GM21619 (cell line): ENCODE results near the gene PPOX.

Experiments
- ATAC-seq: cut with Tn5 transposase; IDR thresholded peaks from one replicate; pipeline ENCODE4 v1.9.1; 2021; ENCODE audit not compliant: unreplicated experiment

Gene PPOX

DNA sequence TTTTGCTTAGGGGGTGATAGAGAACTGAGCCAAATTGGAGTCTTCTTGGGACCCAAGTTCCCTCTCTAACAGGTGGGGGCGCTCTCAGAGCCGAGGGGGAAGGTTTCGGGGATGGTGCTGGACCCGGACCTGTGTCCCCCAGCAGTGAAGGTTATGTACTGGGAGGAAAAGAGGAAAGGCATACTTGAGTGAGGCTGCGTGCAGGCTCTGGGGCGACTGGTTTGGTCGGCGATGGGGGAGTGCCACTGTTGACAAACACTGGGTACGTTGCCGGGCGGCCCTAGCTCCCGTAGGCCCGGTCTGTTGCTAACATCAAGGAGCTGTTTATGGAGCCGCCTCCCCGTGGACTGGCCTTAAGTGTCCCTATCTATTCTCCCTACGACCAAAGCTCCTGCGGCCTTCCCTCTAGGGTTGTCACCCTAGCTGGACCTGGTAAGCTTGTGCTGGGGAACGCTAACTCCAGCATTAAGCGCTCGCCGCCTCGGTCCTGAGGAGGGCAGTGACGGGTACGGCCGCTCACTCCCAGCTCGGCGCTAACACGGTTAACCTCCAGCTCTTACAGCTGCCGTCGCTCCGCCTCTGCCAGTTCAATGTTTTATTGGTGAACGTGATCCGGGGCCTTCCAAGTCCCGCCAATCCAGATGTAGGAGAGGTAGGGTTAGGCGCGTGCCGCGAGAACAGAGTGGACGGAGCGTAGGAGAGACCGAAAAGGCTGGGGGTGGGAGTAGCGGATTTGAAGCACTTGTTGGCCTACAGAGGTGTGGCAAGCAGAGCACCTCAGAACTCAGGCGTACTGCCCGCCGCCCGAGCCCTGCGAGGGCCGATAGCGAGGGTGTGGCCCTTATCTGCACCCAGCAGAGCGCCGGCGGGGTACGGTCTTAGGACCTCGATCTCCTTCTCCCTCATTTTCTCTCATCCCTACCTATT is at the start of gene PPOX:
Gene PPOX (plus strand): TSS at position 685 of the 927 bp plus-strand sequence. CDS start 422 bp downstream, outside the sequence.
- peak; percentile 94 for ATAC-seq

DNA sequence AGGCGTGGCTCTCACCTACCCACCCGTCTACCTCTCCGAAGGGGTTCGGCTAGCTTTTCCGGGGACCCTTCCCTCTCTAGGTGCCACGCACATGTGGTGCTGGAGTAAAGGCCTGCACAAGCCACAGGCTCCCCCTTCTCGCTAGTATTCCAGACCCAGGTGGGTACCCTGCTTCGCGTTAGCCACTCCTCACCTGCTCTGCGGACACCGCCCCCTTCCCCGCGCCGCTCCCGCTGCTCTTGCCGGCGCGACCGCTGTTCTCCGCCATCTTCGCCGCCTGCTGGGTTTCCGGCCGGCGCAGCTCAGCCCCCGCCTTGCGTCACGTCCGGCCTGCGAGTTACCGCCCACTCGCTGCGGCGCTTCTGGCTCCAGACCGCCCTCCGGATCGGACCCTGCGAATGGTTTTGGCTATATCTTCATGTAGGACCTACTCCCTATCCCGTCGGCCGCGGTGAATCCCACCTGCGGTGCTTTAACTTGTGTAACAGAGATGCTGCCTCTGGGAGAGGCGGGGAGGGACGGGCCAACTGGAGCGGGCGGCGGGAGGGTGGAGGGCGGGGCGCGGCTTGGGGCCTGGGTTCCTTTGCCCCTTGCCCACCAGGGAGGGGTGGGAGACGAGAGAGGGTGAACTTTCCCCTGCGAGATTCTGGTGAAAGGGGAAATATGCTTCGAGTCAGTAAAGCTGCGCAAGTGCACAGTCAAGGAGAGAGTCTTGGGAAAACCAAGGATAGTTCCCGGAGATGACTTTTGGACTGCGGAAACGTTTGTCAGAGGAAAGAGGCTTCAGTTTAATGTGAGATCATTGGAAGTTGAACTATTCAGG is 48.3 kb upstream of the PPOX start, which contains the start of the genes NIT1 and PFDN2:
Gene NIT1 (plus strand): TSS at position 347 of the 823 bp plus-strand sequence. CDS start 72 bp downstream, at position 419.
Gene PFDN2 (minus strand): TSS at position 279 of the 823 bp plus-strand sequence. CDS start 11 bp downstream, at position 268.
- peak; percentile 85 for ATAC-seq

DNA sequence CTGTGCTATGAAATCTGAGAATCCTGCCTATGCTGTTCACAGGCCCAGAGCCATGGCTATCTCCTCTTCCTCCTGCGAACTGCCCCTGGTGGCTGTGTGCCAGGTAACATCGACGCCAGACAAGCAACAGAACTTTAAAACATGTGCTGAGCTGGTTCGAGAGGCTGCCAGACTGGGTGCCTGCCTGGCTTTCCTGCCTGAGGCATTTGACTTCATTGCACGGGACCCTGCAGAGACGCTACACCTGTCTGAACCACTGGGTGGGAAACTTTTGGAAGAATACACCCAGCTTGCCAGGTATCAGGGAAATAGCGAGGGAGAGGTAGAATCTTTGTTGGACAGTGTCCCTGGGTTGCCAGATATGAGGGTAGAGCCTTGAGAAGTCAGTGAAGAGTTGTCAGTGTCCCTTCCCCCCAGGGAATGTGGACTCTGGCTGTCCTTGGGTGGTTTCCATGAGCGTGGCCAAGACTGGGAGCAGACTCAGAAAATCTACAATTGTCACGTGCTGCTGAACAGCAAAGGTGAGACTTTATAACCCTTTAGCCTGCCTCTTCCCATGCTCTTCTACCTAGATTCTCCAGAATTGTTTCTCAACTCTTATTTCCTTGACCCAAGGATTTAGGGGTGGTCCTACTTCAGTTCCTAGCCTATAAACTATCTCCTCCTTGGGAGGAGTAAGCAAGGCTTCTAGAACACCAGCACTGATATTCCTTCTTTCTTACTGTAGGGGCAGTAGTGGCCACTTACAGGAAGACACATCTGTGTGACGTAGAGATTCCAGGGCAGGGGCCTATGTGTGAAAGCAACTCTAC is 46.9 kb upstream of the PPOX start:
- ATAC-seq: peak; percentile 41

DNA sequence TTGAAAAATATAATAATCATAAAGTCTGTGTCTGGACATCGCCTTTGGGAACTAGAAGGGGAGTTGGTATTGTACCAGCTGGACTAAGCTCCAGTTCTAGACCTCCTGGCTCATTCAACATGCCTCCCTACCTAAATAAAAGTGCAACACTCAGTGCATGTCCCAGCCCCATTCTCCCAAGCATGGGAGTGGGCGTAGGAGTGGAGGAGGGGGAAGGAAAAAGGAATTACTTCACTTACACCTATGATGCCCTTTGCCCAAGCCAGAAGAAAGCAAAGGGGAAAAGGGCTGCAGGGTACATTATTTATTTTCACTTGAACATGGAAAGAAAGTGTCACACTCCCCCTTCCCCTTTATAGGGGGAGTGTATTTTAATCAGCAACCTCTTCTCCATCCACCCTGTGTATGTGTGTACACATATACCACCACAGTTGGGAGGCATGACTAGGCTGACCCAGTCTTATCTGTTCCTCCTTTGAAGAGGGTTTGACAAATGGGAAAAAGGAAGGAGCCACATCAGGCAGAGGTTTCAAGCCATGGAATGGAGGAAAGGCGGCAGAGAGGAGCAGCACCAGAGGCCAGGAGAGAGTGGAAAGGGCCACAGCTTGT is 45.1 kb upstream of the PPOX start:
- no peak for ATAC-seq

- no peak for ATAC-seq
Observed at GRCh38 chr1:161121834-161122233, 44.4 kb upstream of the PPOX start.

DNA sequence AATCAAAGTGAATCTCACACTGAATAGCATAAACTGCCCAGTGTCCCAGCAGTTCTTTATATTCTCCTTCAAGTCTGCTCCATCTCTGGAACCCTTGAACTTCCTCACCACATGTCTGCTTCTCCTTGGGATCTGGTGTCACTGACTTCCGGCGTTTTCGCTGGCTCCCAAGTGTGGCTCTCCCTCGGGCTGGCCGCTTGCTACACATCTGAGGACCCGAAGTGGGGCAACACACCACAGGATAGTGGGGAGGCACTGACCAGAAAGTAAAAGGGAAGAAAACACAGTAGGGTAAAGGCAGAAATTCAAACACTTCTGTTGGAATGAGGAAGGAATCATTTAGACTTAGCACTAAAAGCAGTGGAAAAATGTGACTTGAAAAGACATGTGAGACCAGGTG is 43.3 kb upstream of the PPOX start:
- ATAC-seq: no peak

- no peak for ATAC-seq
Observed at GRCh38 chr1:161127649-161128048, 38.6 kb upstream of the PPOX start.

GRCh38 chr1:161128591-161129420 is 37.4 kb upstream of the PPOX start:
- ATAC-seq: no peak

GRCh38 chr1:161130266-161130665 is 36.0 kb upstream of the PPOX start:
- no peak for ATAC-seq

DNA sequence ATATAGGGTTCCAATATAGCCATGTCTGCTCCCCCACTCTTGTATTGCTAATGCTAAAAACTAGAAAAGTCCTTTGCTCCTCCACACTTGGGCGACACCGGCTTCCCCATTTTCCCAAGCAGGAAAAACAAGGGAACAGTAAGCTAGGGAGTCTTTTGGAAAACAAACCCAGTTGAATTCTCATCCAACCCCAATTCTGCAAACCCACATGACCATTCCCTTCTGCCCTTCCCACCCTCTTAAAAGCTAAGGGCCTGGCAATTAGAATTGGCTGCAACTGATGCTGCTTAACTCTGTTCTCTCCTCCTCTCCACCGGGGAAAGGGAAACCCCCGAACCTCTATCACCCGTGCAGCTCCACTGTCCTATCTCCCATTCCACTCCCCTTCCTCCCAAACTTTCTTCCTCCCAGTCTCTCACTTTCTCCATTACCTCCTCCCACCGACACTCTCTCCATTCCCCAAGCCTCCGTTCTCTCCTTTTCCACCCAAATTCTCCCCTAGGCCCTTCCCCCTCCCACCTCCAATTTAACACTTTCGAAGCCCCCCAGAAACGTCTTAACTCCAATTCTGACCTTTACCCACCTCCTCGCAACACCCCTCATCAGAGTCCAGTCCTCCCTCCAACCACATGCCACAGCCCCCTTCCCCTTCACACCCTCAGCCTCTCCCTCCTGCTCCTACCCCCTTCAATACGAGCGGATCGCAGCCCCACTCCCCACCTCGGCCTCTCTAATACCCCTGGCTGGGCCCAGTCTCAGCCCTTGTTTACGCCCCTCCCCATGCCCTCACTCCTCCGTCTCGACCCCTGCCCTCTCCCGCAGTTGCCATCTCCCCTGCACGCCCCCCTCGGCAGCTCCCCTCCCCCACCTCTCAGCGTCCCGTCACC is 34.5 kb upstream of the PPOX start:
- no peak for ATAC-seq

GRCh38 chr1:161132410-161133219 is 33.6 kb upstream of the PPOX start, which contains the start of gene DEDD:
DEDD (minus strand) TSS chr1:161132667; CDS start chr1:161124462, 8,205 bp downstream.
- ATAC-seq: peak; percentile 93

GRCh38 chr1:161133220-161133740 is 32.9 kb upstream of the PPOX start:
- no peak for ATAC-seq

GRCh38 chr1:161137881-161138280 is 28.3 kb upstream of the PPOX start:
- ATAC-seq: no peak

DNA sequence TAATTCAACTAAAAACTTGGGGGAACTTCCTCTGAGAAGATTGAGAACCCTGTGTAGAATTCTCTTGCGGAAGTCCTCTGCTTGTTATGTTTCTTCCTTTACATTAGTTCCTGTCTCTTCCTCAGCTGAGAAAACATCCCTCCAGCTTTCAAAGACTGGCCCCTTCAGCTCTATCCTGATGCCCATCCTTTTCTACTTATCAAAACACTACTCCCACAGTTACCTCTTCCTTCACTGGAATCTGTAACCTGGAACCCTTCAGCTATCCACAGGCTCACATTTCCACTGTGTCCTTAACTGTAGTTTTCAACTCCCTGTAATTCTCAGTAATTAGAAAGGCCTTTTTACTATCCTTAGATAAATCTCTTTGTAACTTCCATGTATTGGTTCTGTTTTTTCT is 27.8 kb upstream of the PPOX start:
- no peak for ATAC-seq

GRCh38 chr1:161139766-161140165 is 26.5 kb upstream of the PPOX start:
- no peak for ATAC-seq

- ATAC-seq: no peak
Observed at GRCh38 chr1:161140755-161141400, 25.3 kb upstream of the PPOX start.

GRCh38 chr1:161145832-161146231 is 20.4 kb upstream of the PPOX start:
- ATAC-seq: no peak
